Measurements from ENCODE around the gene RNF121. TPM values are rescaled to one million over a fixed set of nuclear protein-coding genes. Genes with fewer than 3 reads are reported as not detected.

RNF121 gene
- total and polyA plus RNA-seq, 9 donors = 17.4 to 32.2 (median 27.0) TPM

- WGBS, 3 donors = 55 to 61% (median 61%) methylated on average over 5 of the region's 5 CpGs
- Histone ChIP-seq H3K9me3 (no peaks in the 10 kb centered on the region), H3K36me3 (no peaks in the 10 kb centered on the region), H3K27me3 (no peaks in the 10 kb centered on the region), H3K27ac (no peak overlapping the region), H3K4me1 (ENCODE audit: insufficient read depth) (peaks cover 2% of the 10 kb centered on the region), H3K4me3 (no peak overlapping the region)
- TF ChIP-seq EP300 (IDR thresholded peaks at IDR 0.05) (no peak), POLR2A (IDR thresholded peaks at IDR 0.05) (no peak)
- TF ChIP-seq, protein P1, sequence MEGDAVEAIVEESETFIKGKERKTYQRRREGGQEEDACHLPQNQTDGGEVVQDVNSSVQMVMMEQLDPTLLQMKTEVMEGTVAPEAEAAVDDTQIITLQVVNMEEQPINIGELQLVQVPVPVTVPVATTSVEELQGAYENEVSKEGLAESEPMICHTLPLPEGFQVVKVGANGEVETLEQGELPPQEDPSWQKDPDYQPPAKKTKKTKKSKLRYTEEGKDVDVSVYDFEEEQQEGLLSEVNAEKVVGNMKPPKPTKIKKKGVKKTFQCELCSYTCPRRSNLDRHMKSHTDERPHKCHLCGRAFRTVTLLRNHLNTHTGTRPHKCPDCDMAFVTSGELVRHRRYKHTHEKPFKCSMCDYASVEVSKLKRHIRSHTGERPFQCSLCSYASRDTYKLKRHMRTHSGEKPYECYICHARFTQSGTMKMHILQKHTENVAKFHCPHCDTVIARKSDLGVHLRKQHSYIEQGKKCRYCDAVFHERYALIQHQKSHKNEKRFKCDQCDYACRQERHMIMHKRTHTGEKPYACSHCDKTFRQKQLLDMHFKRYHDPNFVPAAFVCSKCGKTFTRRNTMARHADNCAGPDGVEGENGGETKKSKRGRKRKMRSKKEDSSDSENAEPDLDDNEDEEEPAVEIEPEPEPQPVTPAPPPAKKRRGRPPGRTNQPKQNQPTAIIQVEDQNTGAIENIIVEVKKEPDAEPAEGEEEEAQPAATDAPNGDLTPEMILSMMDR (IDR thresholded peaks at IDR 0.05) = no peak
- DNase-seq = no peak
- intact Hi-C loops (cut with DNase I) = no loop called here
Measured at GRCh38 chr11:71936825-71937224, 8.0 kb downstream of the RNF121 start.

DNA sequence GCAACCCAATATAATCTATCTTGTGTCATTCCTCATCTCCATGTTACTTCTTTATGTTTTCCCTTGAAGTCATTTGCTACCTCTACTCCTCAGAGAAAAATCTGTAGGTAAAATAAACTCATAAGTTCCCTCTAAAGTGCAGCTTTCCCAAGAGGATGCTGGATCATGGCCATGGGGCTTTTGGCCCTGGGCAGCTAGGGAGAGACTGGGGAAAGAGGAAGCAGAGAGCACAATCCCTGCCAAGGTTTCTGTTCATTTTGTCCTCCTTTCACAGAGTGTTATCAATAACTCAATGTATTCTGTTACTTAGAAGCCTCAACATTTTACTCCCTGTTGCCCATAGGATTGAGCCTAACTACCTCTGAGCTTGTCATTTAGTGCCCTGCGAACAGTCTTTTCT is 9.0 kb downstream of the RNF121 start:
- no peak overlapping the region for H3K4me3 ChIP-seq
- H3K36me3 ChIP-seq = no peaks in the 10 kb centered on the region
- DNase-seq = no peak
- no peaks in the 10 kb centered on the region for H3K27me3 ChIP-seq
- intact Hi-C loops (cut with DNase I) = no loop called here
- peaks cover 2% of the 10 kb centered on the region for H3K4me1 ChIP-seq (ENCODE audit: insufficient read depth)
- no peak overlapping the region for H3K27ac ChIP-seq
- no peak for TF ChIP-seq POLR2A (IDR thresholded peaks at IDR 0.05)
- TF ChIP-seq EP300 (IDR thresholded peaks at IDR 0.05) = no peak
- TF ChIP-seq, protein P1 (IDR thresholded peaks at IDR 0.05) = no peak
- H3K9me3 ChIP-seq = no peaks in the 10 kb centered on the region
- WGBS, 3 donors = 85 to 98% (median 95%) methylated on average over 1 of the region's 1 CpG

- intact Hi-C loops (cut with DNase I) = no loop called here
- no peak overlapping the region for H3K4me3 ChIP-seq
- H3K9me3 ChIP-seq = no peaks in the 10 kb centered on the region
- DNase-seq = no peak
- no peak overlapping the region for H3K27ac ChIP-seq
- H3K4me1 ChIP-seq (ENCODE audit: insufficient read depth) = peaks cover 2% of the 10 kb centered on the region
- no peaks in the 10 kb centered on the region for H3K27me3 ChIP-seq
- TF ChIP-seq EP300 (IDR thresholded peaks at IDR 0.05) = no peak
- TF ChIP-seq, protein P1 (IDR thresholded peaks at IDR 0.05) = no peak
- TF ChIP-seq POLR2A (IDR thresholded peaks at IDR 0.05) = no peak
- 80 to 89% (median 87%) methylated on average over 6 of the region's 6 CpGs for WGBS, 3 donors
- H3K36me3 ChIP-seq = no peaks in the 10 kb centered on the region
Measured at GRCh38 chr11:71940561-71941219, 11.8 kb downstream of the RNF121 start.

DNA sequence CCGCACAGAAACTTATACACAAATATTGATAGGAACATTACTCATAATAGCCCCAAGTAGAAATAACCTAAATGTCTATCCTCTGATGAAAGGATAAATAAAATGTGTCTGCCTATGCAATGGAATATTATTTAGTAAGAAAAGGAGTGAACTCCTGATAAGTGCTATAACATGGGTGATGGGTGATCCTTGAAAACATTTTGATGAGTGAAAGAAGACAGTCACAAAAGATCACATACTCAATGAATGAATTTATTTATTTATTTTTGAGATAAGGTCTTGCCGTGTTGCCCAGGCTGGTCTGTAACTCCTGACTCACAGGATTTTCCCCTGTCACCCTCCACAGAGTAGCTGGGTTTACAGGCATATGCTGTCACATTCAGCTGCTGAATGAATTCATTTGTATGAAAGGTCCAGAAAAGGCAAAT is 17.3 kb downstream of the RNF121 start:
- no peaks in the 10 kb centered on the region for H3K9me3 ChIP-seq
- TF ChIP-seq POLR2A (IDR thresholded peaks at IDR 0.05) = no peak
- TF ChIP-seq EP300 (IDR thresholded peaks at IDR 0.05) = no peak
- TF ChIP-seq, protein P1 (IDR thresholded peaks at IDR 0.05) = no peak
- H3K4me1 ChIP-seq (ENCODE audit: insufficient read depth) = no peaks in the 10 kb centered on the region
- H3K27ac ChIP-seq = no peak overlapping the region
- H3K36me3 ChIP-seq = no peaks in the 10 kb centered on the region
- WGBS, 3 donors = 58 to 69% (median 68%) methylated on average over 2 of the region's 2 CpGs
- no peak for DNase-seq
- intact Hi-C loops (cut with DNase I) = no loop called here
- no peaks in the 10 kb centered on the region for H3K27me3 ChIP-seq
- H3K4me3 ChIP-seq = no peak overlapping the region

Data from ovary (tissue), 9 donors.